Fibroblast of skin of right biceps (primary cell): ENCODE measurements around the gene LRATD1.
"Not testable (repeated sequence)": the region's sequence is repeated elsewhere in the genome, so short reads cannot be mapped to it uniquely, and the experiment has no call there.

Experiments
- DNase-seq: peaks from one replicate; pipeline ENCODE4 v3.0.0-alpha.2; 2013

LRATD1 gene, protein sequence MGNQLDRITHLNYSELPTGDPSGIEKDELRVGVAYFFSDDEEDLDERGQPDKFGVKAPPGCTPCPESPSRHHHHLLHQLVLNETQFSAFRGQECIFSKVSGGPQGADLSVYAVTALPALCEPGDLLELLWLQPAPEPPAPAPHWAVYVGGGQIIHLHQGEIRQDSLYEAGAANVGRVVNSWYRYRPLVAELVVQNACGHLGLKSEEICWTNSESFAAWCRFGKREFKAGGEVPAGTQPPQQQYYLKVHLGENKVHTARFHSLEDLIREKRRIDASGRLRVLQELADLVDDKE

DNA sequence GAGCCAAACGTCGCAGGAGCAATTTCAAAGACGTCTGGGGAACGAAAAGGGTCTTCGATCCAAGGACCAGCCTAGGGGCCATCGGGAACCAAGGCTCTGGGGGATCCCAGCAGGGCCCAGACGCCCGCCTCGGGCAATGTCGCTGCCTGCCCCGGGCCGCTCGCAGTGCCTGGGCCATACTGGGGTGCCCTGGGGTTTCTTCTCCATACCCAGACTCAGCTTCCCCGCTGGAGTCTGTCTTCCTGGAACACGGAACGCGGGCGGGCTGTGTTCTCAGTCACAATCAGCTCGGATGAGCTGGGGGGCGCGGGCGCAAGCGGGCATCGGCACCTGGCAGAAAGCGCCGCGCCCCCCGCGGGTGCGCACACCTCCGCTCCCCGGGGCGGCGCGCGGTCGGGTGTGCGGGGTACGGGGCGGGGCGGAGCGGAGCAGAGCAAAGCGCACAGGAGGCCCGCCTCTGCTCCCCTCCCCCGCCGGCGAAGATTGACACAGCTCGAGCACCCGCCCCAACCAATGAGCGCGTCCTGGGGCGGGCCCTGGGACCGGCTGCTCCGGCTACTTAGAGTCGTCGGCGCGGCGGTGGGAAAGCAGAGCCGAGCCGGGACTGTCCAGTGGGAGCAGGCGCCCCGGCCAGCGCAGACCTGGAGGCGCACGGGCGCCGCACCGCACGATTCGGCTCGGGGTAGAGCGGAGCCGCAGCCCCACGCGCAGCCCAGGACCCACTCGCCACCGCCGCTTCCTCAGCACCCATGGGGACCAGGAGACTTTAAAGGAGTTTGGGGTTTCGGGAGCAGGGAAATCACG lies at the start of gene LRATD1:
TSS of gene LRATD1 (plus strand) at position 585 of the 804 bp plus-strand sequence. CDS start 1,263 bp downstream, outside the sequence.
- DNase-seq = peak; percentile 86

DNA sequence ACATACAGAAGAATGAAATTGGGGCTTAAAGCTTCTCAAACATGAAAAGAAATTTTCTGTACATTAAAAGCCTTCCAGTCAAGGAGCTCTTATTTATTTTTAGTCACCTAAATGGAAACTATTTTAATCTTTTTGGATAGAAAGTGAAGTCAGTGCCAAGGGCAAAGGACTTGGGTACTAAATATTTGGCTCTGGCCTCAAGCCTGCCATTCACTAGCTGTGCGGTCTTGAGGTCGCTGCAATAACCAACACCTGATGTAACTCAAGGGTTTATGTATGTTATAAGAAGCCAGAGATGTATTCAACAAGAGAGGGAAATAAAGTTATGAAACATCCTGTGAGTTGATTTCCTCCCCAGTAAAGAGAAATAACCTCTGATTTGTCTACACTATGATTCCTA lies 49.5 kb upstream of the LRATD1 start:
- DNase-seq = no peak

DNA sequence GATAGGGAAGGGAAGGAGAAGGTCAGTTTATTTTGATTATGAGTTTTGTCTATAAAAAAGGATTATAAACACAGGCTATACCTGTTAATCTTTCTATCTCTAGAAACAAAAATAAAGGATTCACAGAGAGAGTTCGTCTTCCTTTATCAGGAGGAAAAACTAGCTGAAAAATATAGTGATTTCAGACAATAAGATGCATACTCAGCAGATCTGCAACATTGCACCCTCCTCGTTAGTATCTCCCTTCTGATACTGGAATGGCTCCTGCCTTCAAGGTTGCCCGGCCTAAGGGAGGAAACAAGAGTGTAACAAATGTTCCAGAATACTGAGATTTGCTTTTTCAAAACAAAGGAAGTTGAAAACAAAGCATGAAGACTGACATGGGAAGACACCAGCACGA lies 48.7 kb upstream of the LRATD1 start:
- no peak for DNase-seq

DNA sequence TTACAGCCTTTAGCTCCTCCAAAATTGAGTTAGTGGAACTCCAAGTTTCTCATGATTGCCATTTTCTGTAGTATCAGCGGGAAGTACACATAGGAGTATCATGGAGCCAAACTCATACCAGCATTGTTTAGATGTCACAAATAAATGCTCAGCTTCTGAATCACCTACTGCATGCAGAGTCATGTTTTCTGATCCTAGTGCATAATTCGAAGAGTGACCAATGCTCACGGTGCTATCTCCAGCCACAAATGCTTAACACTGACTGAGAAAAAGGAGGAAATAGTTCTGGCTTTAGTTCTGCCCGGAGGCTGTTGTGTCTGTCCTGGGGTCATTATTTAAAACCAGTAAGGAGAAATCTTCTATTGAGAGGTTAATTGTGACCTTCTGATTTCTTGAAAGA lies 45.4 kb upstream of the LRATD1 start:
- DNase-seq = peak; percentile 18

DNA sequence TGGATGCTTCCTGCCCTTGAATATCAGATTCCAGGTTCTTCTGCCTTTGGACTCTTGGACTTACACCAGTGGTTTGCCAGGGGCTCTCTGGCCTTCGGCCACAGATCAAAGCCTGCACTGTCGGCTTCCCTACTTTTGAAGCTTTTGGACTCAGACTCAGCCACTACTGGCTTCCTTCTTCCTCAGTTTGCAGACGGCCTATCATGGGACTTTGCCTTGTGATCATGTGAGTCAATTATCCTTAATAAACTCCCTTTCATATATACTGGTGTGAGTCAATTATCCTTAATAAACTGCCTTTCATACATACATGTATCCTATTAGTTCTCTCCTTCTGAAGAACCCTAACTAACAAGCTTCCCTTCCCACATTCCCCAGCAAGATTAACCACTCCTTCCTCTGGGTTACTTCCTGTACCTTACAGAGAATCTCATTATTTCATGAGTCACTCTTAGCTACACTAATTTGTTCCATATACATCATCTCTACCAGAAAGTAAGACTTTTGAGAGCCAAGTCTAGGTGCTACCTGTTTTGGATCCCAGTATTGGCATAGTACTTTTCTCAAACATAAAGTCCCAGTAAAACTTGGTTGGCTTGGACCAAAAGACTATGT lies 31.3 kb upstream of the LRATD1 start:
- peak; percentile 49 for DNase-seq

DNA sequence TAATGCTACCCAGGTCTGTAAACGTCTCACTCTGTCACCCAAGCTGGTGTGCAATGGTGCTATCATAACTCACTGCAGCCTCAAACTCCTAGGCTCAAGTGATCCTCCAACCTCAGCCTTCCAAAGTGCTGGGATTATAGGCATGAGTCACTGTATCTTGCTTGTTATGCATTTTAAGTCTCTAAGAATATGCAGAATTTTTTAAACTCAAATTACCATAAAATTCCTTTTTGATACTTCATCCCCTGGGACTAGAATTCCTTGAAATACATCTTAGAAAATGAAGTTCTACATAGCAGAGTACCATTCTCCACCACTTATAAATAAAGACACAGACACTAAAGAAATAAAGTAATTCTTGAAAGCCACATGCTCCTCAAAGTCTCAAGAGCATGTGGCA lies 30.2 kb upstream of the LRATD1 start:
- DNase-seq = peak; percentile 68

DNA sequence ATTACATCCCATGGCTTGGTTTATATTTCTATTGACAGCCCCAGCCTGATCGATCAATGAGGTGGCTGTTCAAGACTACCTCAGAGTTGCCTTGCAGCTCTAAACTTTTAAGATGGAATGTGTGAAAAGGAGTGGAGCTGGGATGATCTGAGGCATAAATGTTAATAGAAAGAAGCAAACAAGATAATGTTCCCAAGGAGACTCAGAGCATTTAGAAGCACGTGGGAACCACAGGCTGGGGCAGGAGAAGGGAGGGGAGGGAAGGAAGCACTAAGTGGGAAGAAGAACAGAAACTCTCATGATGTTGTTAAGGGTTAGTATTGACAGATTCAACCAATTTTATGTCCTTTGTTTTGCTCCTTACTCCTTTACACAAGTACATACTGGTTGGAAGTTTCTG lies 28.8 kb upstream of the LRATD1 start:
- no peak for DNase-seq

DNA sequence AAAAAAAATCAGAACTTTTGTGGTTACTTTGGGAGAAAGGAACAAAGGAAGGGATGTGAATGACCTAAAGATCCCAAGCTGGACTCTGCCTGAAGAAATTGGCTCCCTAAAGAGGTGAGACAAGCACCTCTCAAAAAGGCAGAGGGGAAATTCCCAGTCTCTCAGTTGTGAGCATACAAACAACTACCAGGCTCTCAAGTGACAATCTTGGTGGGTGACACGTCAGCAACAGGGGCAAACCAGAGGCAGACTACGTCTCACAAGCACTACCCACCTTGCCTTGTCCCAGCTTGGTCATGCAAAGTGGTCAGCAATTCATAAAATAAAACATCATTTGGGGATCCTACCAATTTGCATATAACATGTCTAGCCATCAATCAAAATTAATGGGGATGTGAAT lies 24.3 kb upstream of the LRATD1 start:
- DNase-seq = no peak

DNA sequence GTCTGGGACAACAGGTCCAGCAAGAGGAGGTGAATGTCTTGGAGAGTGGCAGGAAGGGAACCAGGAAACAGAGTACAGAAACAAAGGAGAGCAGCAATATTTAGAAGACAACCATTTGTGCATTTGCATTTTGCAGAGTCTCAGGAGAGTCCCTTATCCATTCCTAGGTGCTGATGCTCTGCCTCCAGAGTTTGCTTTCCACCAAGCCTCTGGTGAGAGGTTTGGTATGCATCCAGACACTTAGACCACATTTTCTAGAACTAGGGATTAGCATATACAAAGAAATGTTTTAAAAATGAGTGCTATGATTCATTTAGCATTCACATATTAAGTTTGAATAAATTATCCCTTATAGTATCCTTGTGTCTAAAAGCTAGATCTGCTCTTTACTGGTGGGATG lies 18.5 kb upstream of the LRATD1 start:
- DNase-seq = peak; percentile 83

DNA sequence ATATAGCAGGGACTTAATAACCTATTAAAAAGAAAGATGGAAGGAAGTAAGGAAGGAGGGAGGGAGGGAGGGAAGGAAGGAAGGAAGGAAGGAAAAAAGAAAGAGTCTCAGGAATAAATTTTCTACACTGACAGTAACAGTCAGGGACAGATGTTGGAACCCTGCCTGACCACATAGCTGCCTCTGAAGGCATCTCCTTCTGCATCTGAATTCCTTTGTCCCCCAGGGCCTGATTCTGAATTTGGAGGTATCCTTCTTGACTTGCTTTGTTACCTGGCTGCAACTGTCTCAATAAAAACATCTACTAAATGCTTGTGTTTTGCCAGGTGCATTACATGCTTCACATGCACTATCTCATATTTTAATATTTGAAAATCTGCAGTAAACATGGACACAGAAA lies 17.4 kb upstream of the LRATD1 start:
- peak; percentile 51 for DNase-seq

DNA sequence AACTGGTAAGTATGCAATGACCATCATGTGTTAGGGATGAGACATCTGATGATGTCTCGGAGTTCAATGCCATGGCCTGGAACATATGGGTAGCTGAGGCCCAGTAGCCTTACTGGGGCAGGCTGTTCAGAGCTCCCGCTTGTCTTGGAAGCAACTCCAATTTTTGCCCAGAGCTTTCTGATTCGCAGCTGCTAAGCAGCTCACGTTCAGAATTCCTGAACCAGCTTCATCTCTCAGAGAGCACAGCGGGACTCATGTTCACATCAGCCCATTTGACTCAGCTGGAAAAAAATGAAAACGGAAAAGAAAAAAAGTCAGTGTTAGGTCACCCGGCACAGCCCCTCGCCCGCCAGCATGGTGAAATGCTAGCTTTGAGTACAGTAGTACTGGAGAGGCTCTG lies 16.8 kb upstream of the LRATD1 start:
- peak; percentile 54 for DNase-seq

DNA sequence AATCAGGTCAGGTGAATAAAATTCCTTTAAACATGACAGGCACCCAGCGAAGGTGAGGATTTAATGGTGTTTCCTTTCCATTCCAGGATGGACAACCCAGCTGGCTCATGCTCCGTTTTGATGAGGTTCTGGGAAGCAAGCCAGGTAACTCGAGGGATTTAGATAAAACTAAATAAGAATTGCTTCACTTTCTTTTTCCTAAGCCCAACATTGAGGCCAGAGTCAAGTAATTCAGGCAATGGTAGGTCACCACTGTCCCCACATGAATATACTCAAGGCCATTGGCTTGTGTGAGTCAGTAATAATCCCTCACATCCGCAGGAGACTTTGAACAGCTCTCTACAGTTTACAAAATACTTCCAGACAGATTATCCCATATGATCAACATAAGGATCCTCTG lies 16.2 kb upstream of the LRATD1 start:
- peak; percentile 59 for DNase-seq

DNA sequence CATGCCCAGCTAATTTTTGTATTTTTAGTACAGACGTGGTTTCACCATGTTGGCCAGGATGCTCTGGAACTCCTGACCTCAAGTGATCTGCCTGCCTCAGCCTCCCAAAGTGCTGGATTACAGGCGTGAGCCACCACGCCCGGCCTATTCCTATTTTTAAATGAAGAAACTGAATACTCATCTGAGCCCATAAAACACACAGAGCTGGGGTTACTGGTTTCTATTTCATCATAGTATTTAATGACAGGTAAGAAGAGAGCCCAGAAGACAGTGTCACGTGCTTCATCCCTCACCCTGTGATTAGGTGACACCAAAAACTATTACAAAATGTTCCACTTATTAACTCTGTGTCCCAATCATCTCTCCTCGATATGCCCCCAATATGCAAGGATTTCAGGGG lies 15.6 kb upstream of the LRATD1 start:
- DNase-seq = no peak

DNA sequence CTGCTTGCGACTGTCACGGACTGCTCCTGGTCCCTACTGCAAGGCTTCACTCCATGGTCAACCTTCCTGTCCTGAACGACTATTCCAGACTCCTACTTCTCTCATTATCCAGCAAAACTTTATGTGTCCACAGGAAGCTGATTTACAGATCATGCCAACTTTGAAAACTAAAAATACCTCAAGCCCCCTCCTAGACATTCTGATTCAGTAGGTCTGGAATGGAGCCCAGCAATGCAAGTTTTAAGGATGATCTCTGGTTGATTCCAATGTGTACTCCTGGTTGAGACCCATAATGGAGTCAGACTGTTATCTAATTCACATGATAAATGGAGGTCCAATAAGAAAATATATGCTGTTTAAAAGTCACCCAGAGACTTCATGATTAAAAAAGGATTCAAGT lies 13.1 kb upstream of the LRATD1 start:
- peak; percentile 78 for DNase-seq

DNA sequence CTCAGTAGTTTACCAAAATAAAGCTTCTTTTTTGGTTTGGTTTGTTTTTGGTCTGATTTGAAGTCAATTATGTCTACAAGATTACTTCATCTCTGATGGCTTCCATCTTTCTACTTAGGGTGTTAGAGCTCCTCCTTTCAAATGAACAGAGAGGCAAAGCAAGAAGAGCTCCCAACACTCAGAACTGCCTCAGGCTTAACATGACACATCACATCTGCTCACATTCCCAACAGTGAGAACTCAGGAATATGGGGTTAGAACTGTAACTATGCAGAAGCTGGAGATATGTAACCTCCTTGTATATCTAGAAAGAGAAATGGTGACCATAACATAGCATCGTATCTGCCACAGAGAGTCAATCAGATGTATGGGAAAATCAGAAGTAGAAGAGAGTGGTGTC lies 11.4 kb upstream of the LRATD1 start:
- no peak for DNase-seq

DNA sequence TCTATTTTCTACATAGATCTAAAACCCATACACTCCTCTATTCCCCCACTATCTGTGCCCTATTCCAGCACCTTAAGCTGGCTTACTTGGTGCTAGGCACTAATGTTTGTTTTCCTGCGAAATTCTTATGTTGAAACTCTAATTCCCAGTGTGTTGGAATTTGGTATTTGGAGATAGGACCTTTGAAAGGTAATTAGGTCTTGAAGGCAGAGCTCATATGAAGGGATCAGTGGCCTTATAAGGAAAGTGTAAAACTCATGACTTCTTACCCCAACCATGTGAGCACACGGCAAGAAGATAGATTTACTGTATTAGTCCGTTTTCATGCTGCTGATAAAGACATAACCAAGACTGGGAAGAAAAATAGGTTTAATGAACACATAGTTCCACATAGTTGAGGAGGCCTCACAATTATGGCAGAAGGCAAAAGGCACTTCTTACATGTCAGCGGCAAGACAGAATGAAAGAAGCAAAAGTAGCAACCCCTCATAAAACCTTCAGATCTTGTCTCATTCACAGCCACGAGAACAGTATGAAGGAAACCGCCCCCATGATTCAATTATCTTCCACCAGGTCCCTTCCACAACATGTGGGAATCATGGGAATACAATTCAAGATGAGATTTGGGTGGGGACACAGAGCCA lies 10.5 kb upstream of the LRATD1 start:
- no peak for DNase-seq

DNA sequence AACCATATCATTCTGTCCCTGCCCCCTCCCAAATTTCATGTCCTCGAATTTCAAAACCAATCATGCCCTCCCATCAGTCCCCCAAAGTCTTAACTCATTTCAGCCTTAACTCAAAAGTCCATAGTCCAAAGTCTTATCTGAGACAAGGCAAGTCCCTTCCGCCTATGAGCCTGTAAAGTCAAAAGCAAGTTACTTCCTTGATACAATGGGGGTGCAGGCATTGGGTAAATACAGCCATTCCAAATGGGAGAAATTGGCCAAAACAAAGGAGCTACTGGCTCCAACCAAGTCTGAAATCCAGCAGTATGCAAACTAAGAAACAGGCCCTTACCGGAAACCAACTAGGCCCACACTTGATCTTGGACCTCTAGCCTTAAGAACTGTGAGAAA lies 10.0 kb upstream of the LRATD1 start:
- DNase-seq = not testable (repeated sequence)

DNA sequence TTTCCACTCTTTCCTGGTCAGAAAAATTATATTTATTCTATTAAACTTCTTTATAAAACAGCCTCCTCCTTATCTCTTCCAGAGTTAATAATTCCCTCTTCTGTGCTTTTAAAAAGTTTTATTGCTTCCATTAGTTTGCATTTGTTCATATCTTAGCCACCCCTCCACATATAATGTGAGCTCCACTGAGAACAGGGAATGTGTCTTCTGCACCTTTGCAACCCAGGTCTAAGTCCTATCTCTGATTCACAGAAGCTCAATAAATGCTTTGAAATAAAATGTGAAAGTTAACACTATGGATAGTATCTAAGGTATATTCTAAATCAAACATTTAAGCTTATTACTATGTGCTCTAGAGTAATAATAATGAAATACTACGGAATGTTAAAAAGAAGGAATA lies 9.3 kb upstream of the LRATD1 start:
- DNase-seq = no peak

DNA sequence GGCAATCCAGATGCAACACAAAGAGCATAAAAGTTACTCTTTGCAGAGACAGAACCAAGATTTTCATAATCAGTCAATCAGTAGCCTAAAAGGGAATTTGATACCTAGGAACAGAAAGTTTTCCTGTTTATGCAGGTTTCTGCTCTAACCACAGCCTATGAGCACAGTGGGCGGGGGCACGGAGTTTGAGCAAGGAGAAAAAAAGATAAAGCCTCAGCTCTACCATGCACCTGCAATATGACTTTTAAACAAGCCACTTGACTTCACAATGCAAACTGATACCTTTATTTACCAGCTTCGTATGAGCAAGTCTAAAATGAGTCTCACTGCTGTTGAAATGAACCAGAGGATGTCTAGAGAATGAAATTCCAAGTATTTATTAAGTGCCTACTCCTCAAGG lies 5.6 kb upstream of the LRATD1 start:
- DNase-seq = no peak

DNA sequence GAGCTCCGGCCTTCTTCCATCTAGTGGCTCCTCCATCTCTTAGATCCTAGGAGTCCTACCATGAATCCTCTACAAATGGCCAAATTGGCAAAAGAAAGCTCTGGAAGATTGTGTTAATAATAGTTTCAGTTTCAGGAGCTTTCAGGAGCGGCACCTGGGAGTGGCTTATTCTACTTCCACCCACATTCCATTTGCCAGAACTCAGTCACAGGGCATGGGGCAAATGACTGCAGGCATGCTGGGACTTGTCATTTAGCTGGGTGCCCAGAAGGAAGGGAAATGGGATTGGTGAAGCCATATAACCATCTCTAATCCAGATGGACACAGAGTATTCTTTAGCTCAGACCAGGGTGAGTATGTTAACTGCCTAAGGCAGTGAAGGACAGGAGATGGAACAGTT lies 3.6 kb upstream of the LRATD1 start:
- no peak for DNase-seq

DNA sequence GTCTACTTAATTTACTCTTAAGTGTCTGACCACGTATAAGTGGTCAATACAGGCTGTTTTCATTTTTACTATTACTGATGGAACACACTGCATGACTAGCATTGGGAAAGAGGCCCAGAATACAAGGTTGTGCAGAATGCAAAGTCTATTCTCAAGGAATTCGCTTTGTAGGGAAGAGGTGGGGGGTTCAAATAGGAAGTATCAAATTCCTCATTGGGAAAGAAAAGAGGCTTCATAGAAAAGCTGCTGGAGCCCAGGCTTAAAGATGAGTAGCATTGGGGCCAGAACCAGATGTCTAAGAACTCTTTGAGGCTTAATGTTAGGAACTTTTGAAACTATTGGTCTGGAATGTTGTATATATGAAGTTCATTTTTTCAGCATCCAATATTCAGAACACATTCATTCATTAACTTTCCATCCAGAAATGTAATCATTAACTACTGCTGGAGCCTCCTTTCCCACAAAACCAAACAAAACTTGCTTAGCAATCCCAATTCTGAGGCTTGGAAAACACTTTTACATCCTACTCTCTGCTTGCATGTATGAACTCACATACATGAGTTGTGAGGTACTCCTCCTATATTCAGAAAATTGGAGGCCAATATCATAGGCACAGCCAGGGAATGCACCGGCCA lies 994 bp upstream of the LRATD1 start:
- no peak for DNase-seq

DNA sequence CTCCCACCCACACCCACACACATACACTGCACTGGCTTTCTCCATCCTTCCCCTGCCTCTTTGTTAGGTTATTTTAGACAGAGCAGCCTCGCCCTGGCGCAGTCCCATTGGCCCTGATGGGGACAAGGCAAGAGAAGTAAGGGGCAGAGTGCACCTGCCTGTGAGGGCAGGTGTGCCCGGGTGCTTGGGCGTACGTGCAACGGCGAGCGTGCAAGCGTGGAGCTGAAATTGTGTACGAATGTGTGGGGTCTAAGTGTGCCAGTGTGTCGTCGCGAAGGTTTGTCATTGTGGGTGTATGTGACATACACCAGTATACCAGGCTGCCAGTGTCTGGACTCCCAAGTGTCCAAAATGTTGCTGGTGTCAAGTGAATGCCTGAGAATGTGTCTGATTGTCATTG lies 544 bp downstream of the LRATD1 start:
- no peak for DNase-seq
